H1 (cell line): ENCODE results near the gene QPCT.

ENCODE experiments used
- POLR2A ChIP-seq, 2 experiments: IDR thresholded peaks; 1 replicate in 1 of 2; 2 replicates in 1 of 2; pipeline ENCODE4 v1.6.1; 2011; ENCODE audit warnings: low read depth in 2 of 2, low read length in 2 of 2, mild to moderate bottlenecking in 2 of 2; ENCODE audit errors: control extremely low read depth in 1 of 2
- TF ChIP-seq, protein P1 (sequence below), 3 experiments: IDR thresholded peaks; 1 replicate in 2 of 3; 2 replicates in 1 of 3; pipeline versions ENCODE4 v1.5.1 to v1.6.1; 2011; ENCODE audit warnings: low read length in 3 of 3, mild to moderate bottlenecking in 3 of 3, inconsistent platforms in 2 of 3, low read depth in 1 of 3, moderate library complexity in 1 of 3; ENCODE audit not compliant: insufficient read depth in 1 of 3; ENCODE audit errors: control extremely low read depth in 1 of 3

DNA sequence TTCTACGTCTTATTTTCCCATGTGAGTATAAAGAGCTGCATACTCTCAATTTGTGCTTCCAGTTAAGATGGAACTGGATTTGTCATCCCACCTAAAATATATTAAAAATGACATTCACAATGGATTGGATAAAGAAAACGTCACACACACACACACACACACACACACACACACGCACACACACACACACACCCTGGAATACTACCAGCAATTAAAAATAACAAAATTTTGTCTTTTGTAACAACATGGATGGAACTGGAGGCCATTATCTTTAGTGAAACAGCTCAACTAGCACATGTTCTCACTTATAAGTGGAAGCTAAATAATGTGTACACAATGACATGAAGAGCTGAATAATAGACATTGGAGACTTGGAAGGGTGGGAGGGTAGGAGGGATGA, 3.8 kb upstream of the QPCT start:
- TF ChIP-seq, protein P1, sequence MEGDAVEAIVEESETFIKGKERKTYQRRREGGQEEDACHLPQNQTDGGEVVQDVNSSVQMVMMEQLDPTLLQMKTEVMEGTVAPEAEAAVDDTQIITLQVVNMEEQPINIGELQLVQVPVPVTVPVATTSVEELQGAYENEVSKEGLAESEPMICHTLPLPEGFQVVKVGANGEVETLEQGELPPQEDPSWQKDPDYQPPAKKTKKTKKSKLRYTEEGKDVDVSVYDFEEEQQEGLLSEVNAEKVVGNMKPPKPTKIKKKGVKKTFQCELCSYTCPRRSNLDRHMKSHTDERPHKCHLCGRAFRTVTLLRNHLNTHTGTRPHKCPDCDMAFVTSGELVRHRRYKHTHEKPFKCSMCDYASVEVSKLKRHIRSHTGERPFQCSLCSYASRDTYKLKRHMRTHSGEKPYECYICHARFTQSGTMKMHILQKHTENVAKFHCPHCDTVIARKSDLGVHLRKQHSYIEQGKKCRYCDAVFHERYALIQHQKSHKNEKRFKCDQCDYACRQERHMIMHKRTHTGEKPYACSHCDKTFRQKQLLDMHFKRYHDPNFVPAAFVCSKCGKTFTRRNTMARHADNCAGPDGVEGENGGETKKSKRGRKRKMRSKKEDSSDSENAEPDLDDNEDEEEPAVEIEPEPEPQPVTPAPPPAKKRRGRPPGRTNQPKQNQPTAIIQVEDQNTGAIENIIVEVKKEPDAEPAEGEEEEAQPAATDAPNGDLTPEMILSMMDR (IDR thresholded peaks at IDR 0.05; ENCODE audit: control extremely low read depth in 1 of 3, insufficient read depth in 1 of 3, low read depth in 1 of 3, low read length in 3 of 3): no peak
- no peak for TF ChIP-seq POLR2A (IDR thresholded peaks at IDR 0.05; ENCODE audit: control extremely low read depth in 1 of 2, low read depth in 2 of 2, low read length in 2 of 2)
